Mesenchymal stem cell (in vitro differentiated cells and primary cell): ENCODE results near the gene RASSF8.

Source experiments
- DNase-seq: peaks from one replicate; pipeline ENCODE4 v3.0.0-alpha.2; 2013
- H2AFZ ChIP-seq: one replicate; pipeline ENCODE4 v1.6.1; 2013; ENCODE audit warnings: low read depth, mild to moderate bottlenecking, control low read depth, inconsistent platforms, low read length, moderate library complexity
- H2AK5ac ChIP-seq: 2 replicates; pipeline ENCODE4 v1.6.1; 2013; ENCODE audit warnings: low read length, moderate library complexity, mild to moderate bottlenecking, inconsistent platforms; ENCODE audit not compliant: severe bottlenecking
- H2BK120ac ChIP-seq: one replicate; pipeline ENCODE4 v1.6.1; 2013; ENCODE audit warnings: low read depth, mild to moderate bottlenecking, inconsistent platforms, low read length, moderate library complexity
- H2BK12ac ChIP-seq, 2 experiments: one replicate each; pipeline ENCODE4 v1.6.1; 2013; ENCODE audit warnings: inconsistent platforms in 2 of 2, low read length in 2 of 2, mild to moderate bottlenecking in 2 of 2, moderate library complexity in 2 of 2, control low read depth in 1 of 2
- H2BK15ac ChIP-seq: one replicate; pipeline ENCODE4 v1.6.1; 2013; ENCODE audit warnings: mild to moderate bottlenecking, low read depth, inconsistent platforms; ENCODE audit not compliant: poor library complexity, severe bottlenecking
- H2BK5ac ChIP-seq: 2 replicates; pipeline ENCODE4 v1.6.1; 2013; ENCODE audit warnings: low read depth, mild to moderate bottlenecking, low read length, control low read depth, inconsistent platforms; ENCODE audit not compliant: poor library complexity, severe bottlenecking
- H3K14ac ChIP-seq, 2 experiments: one replicate each; pipeline ENCODE4 v1.6.1; 2013; ENCODE audit warnings: inconsistent platforms in 2 of 2, low read length in 2 of 2, control low read depth in 1 of 2, mild to moderate bottlenecking in 1 of 2, moderate library complexity in 1 of 2
- H3K18ac ChIP-seq, 2 experiments: one replicate each; pipeline ENCODE4 v1.6.1; 2013; ENCODE audit warnings: inconsistent platforms in 2 of 2, low read length in 2 of 2, control low read depth in 1 of 2, low read depth in 1 of 2, mild to moderate bottlenecking in 1 of 2
- H3K23ac ChIP-seq, 2 experiments: one replicate each; pipeline ENCODE4 v1.6.1; 2013; ENCODE audit warnings: inconsistent platforms in 2 of 2, low read length in 2 of 2, mild to moderate bottlenecking in 2 of 2, moderate library complexity in 2 of 2, control low read depth in 1 of 2
- H3K27ac ChIP-seq: 2 replicates; pipeline ENCODE4 v1.5.1; 2013; ENCODE audit warnings: mild to moderate bottlenecking, moderate library complexity, low read length, control low read depth, inconsistent platforms; ENCODE audit not compliant: poor library complexity, severe bottlenecking
- H3K27me3 ChIP-seq, 2 experiments: 2 replicates each; pipeline versions ENCODE4 v1.6.1 to v1.7.0; 2013; ENCODE audit warnings: low read length in 2 of 2, mild to moderate bottlenecking in 2 of 2, moderate library complexity in 2 of 2, control low read depth in 1 of 2, inconsistent platforms in 1 of 2; ENCODE audit not compliant: control insufficient read depth in 1 of 2, insufficient read depth in 1 of 2
- H3K36me3 ChIP-seq, 2 experiments: 2 replicates each; pipeline versions ENCODE4 v1.6.1 to v1.7.0; 2013; ENCODE audit warnings: low read length in 2 of 2, control low read depth in 1 of 2, inconsistent platforms in 1 of 2, low read depth in 1 of 2, mild to moderate bottlenecking in 1 of 2; ENCODE audit not compliant: insufficient read depth in 2 of 2, control insufficient read depth in 1 of 2
- H3K4ac ChIP-seq, 2 experiments: one replicate each; pipeline ENCODE4 v1.6.1; 2013; ENCODE audit warnings: inconsistent platforms in 2 of 2, low read length in 2 of 2, mild to moderate bottlenecking in 2 of 2, moderate library complexity in 2 of 2, control low read depth in 1 of 2, low read depth in 1 of 2
- H3K4me1 ChIP-seq: 2 replicates; pipeline ENCODE4 v1.6.1; 2013; ENCODE audit warnings: low read depth, low read length, control low read depth; ENCODE audit not compliant: control insufficient read depth, insufficient read depth
- H3K4me2 ChIP-seq: 2 replicates; pipeline ENCODE4 v1.6.1; 2013; ENCODE audit warnings: low read length, mild to moderate bottlenecking, inconsistent platforms; ENCODE audit not compliant: poor library complexity, severe bottlenecking
- H3K4me3 ChIP-seq, 2 experiments: 2 replicates each; pipeline versions ENCODE4 v1.5.1 to v1.7.0; 2013; ENCODE audit warnings: low read length in 2 of 2, mild to moderate bottlenecking in 2 of 2, control low read depth in 1 of 2, low read depth in 1 of 2; ENCODE audit not compliant: insufficient read depth in 1 of 2
- H3K79me1 ChIP-seq: replicated peaks from 2 replicates; pipeline ENCODE4 v1.6.1; 2013; ENCODE audit warnings: mild to moderate bottlenecking, control low read depth, low read length, inconsistent platforms; ENCODE audit not compliant: poor library complexity, severe bottlenecking
- H3K9ac ChIP-seq: 2 replicates; pipeline ENCODE4 v1.7.0; 2013; ENCODE audit warnings: mild to moderate bottlenecking, low read length, moderate library complexity
- H3K9me3 ChIP-seq: 2 replicates; pipeline ENCODE4 v1.7.0; 2013; ENCODE audit warnings: mild to moderate bottlenecking, low read length; ENCODE audit not compliant: control insufficient read depth
- H4K8ac ChIP-seq: one replicate; pipeline ENCODE4 v1.6.1; 2013; ENCODE audit warnings: inconsistent platforms, mild to moderate bottlenecking, low read length, moderate library complexity
- H4K91ac ChIP-seq: one replicate; pipeline ENCODE4 v1.6.1; 2013; ENCODE audit warnings: mild to moderate bottlenecking, low read length, inconsistent platforms
- WGBS: methylation state at CpG from one replicate; pipeline ENCODE4 v1.1.7; 2013; ENCODE audit warnings: mixed read lengths; 5-methylcytosine and 5-hydroxymethylcytosine counted together

RASSF8 gene

DNA sequence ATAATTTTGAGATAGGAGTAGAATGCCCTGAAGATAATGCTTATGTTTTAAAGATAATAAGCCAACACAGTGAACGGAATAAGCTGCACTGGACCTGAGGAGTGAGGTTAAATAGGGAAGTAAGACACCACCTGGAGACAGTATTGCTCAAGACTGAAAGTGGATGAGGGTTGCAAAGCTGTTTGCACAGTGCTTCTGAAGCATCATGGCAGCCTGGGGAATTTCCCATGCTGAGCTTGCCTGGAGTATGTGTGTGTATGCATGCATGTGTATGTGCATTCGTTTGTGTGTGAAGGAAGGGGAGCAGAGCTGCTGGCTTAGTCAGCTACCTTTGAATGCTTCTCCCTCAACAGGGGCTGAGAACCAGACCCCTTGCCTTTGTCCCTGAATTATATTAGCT lies 130.5 kb downstream of the RASSF8 start:
- Histone ChIP-seq H2BK120ac (no peak overlapping the region), H2BK12ac (peak overlapping the region in 1 of 2 experiments; percentile 15), H2BK5ac (no peak overlapping the region), H3K18ac (peak overlapping the region in 1 of 2 experiments; percentile 34), H2BK15ac (no peak overlapping the region), H3K9me3 (peaks cover 7% of the 10 kb centered on the region), H3K4me1 (peaks cover 4% of the 10 kb centered on the region), H4K8ac (no peak overlapping the region), H3K79me1 (no peaks in the 10 kb centered on the region), H3K4me3 (no peak overlapping the region), H3K4ac (no peak overlapping the region), H3K36me3 (no peaks in the 10 kb centered on the region), H3K23ac (no peak overlapping the region), H2AK5ac (no peak overlapping the region), H3K9ac (no peak overlapping the region), H2AFZ (no peak overlapping the region), H3K27me3 (no peaks in the 10 kb centered on the region), H4K91ac (no peak overlapping the region), H3K14ac (peak overlapping the region in 1 of 2 experiments; percentile 35), H3K27ac (no peak overlapping the region), H3K4me2 (no peak overlapping the region)
- no peak for DNase-seq
- WGBS = 82% methylated on average over 2 of the region's 2 CpGs

DNA sequence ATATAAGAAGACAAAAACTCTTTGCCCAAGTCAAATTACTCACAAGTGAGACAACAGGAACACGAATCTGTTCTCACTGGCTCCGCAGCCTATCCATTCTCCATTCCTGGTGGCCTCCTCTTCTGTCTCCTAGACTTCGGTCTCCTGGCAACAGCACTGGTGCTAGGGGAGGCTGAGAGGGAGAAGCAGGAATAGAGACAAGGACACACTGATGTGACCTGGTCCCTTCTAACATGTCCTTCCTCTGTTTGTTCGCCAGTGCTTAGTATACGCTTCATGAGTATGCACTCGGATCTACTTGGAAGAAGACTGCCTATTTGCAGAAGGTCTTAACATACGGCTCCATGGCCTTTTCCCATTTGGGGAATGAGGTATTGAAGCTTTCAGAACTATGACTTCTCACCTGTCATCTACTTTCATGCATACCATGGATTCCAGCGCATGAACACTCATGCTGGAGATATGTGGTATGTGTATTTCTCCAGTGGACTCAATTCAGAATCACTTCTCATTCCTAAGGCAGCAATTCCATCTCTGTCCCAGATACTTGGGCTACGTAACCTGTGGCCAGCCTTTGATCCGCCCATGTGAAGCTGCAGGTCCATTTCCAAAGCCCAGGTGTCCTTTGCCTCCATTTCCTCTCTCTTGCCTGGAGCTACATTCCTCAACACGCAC lies 132.5 kb downstream of the RASSF8 start:
- no peak overlapping the region for H4K8ac ChIP-seq
- no peak overlapping the region for H2AK5ac ChIP-seq
- no peak overlapping the region for H3K4ac ChIP-seq
- 75% methylated on average over 10 of the region's 11 CpGs for WGBS
- H3K27ac ChIP-seq = no peak overlapping the region
- H3K4me2 ChIP-seq = no peak overlapping the region
- H2BK5ac ChIP-seq = no peak overlapping the region
- no peak overlapping the region for H2AFZ ChIP-seq
- no peaks in the 10 kb centered on the region for H3K9me3 ChIP-seq
- H4K91ac ChIP-seq = peak overlapping the region; percentile 7
- no peaks in the 10 kb centered on the region for H3K79me1 ChIP-seq
- peaks cover 4% of the 10 kb centered on the region for H3K4me1 ChIP-seq
- H2BK12ac ChIP-seq = no peak overlapping the region
- H3K36me3 ChIP-seq = peaks cover 0 to 3% of the 10 kb centered on the region in 2 experiments
- H2BK120ac ChIP-seq = no peak overlapping the region
- no peak overlapping the region for H3K9ac ChIP-seq
- H3K4me3 ChIP-seq = no peak overlapping the region
- H2BK15ac ChIP-seq = no peak overlapping the region
- no peaks in the 10 kb centered on the region for H3K27me3 ChIP-seq
- no peak overlapping the region for H3K23ac ChIP-seq
- no peak overlapping the region for H3K18ac ChIP-seq
- DNase-seq = no peak
- no peak overlapping the region for H3K14ac ChIP-seq

DNA sequence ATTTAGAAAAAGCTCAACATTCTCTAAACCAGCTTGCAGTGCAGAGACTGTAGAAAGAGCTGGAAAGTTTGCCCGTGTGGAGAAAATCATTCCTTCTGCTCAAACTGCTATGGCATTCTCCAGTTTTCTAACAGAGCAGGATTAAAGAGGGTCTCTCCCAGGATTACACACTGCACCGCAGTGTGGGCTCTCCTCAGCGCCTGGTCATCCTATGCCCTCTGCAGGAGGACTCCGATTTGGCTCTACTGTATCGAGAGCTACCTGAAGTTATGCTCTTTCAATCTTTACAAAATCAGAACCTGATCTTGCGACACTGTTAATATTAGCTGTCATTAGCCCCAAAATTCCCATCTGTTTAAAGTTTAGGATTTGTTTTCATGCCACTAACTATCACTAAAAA lies 133.3 kb downstream of the RASSF8 start:
- no peak overlapping the region for H3K23ac ChIP-seq
- H3K36me3 ChIP-seq = peaks cover 0 to 3% of the 10 kb centered on the region in 2 experiments
- H3K4me3 ChIP-seq = no peak overlapping the region
- H4K8ac ChIP-seq = no peak overlapping the region
- H2BK12ac ChIP-seq = no peak overlapping the region
- H3K14ac ChIP-seq = no peak overlapping the region
- no peak for DNase-seq
- no peak overlapping the region for H3K9ac ChIP-seq
- no peak overlapping the region for H2BK15ac ChIP-seq
- no peaks in the 10 kb centered on the region for H3K27me3 ChIP-seq
- no peak overlapping the region for H2AK5ac ChIP-seq
- WGBS = 89% methylated on average over 6 of the region's 6 CpGs
- H3K18ac ChIP-seq = no peak overlapping the region
- no peak overlapping the region for H2BK120ac ChIP-seq
- no peak overlapping the region for H2BK5ac ChIP-seq
- no peak overlapping the region for H3K4ac ChIP-seq
- no peak overlapping the region for H4K91ac ChIP-seq
- H3K27ac ChIP-seq = no peak overlapping the region
- no peaks in the 10 kb centered on the region for H3K79me1 ChIP-seq
- H3K9me3 ChIP-seq = no peaks in the 10 kb centered on the region
- H3K4me2 ChIP-seq = no peak overlapping the region
- peaks cover 4% of the 10 kb centered on the region for H3K4me1 ChIP-seq
- H2AFZ ChIP-seq = no peak overlapping the region

DNA sequence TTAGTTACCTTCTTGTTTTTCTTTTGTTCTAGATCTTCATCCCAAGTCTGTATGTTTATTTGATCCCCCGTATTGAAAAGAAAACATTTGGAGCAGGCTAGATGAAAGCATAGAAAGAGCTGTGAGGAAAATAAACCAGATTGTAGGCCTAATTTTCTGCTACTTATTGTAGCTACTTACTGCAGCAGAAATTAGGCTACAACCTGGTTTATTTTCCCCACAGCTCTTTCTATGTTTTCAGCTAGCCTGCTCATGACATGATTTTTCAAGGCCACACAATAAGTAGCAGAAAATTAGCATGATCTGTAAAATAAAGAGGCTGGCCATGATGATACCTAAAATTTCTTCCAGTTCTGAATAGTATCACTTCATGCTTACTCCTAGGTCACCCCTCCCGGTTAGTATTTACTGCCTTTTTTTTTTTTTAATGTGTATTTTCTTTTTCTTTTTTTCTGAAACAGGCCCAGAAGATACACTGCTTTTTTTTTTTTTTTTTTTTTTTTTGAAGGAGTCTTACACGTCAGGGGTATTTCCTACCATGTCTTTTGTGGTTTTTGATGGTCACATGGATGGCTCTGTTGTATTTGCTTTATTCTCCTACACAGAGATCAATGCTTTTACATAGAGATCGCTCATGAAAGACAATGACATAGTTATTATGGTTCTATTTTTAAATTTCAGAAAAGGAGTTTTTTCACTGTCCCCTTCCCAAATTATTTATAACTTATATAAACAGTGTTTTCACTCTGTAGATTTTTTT lies 134.0 kb downstream of the RASSF8 start:
- peaks cover 0 to 3% of the 10 kb centered on the region in 2 experiments for H3K36me3 ChIP-seq
- H3K4me2 ChIP-seq = no peak overlapping the region
- H3K9me3 ChIP-seq = no peaks in the 10 kb centered on the region
- no peak overlapping the region for H3K27ac ChIP-seq
- H2AK5ac ChIP-seq = no peak overlapping the region
- no peak overlapping the region for H4K91ac ChIP-seq
- no peak overlapping the region for H2BK12ac ChIP-seq
- DNase-seq = peak; percentile 46
- H4K8ac ChIP-seq = no peak overlapping the region
- no peaks in the 10 kb centered on the region for H3K79me1 ChIP-seq
- H3K9ac ChIP-seq = no peak overlapping the region
- no peak overlapping the region for H2BK5ac ChIP-seq
- no peak overlapping the region for H2BK120ac ChIP-seq
- WGBS = 89% methylated on average over 1 of the region's 4 CpGs
- H3K4me1 ChIP-seq = peaks cover 4% of the 10 kb centered on the region
- no peak overlapping the region for H2BK15ac ChIP-seq
- no peak overlapping the region for H3K23ac ChIP-seq
- no peaks in the 10 kb centered on the region for H3K27me3 ChIP-seq
- H3K18ac ChIP-seq = no peak overlapping the region
- H3K14ac ChIP-seq = no peak overlapping the region
- H3K4me3 ChIP-seq = no peak overlapping the region
- no peak overlapping the region for H3K4ac ChIP-seq
- no peak overlapping the region for H2AFZ ChIP-seq
